Spleen (tissue), 7 donors: Measurements from ENCODE around the gene XPNPEP1.

Experiments used
- CTCF ChIP-seq, 11 experiments: fragments of 200-600 bp in 7 of 11; fragments of 450-650 bp in 4 of 11; sonication (generic) in 4 of 11; IDR thresholded peaks in 8 of 11; conservative IDR thresholded peaks in 3 of 11; 1 replicate in 7 of 11; 2 replicates in 4 of 11; pipeline versions ENCODE4 v1.4.0 to v1.8.0; 2016 to 2021; ENCODE audit warnings: antibody characterized with exemption in 11 of 11, inconsistent platforms in 4 of 11, mild to moderate bottlenecking in 1 of 11
- POLR2A ChIP-seq, 3 donors: fragments of 450-650 bp; IDR thresholded peaks; one replicate each; pipeline ENCODE4 v1.5.1; 2017; ENCODE audit warnings: antibody characterized with exemption in 3 of 3, mild to moderate bottlenecking in 1 of 3
- donor health status: DM: no; HTN: no; CAD: no; lungs with moderate emphysema.
- donor health status: DM: no; HTN: no; CAD: no.
- donor health status: DM: no; HTN: no; CAD: no.

- no peak for TF ChIP-seq POLR2A (IDR thresholded peaks at IDR 0.05)
- peak in 10 of 11 experiments; percentile 31 to 65 (median 60) for TF ChIP-seq CTCF (IDR thresholded peaks at IDR 0.05 in 8 of 11, conservative IDR thresholded peaks at IDR 0.05 in 3 of 11)
Observed at GRCh38 chr10:109956454-109957091, 33.3 kb upstream of the XPNPEP1 start.
